GM18505 (cell line): ENCODE measurements around the gene MVB12B.

Experiments
- ATAC-seq: cut with Tn5 transposase; IDR thresholded peaks from one replicate; pipeline ENCODE4 v1.9.1; 2021; ENCODE audit not compliant: unreplicated experiment
- POLR2A ChIP-seq: IDR thresholded peaks from 4 replicates; pipeline ENCODE4 v1.6.1; 2011; ENCODE audit warnings: borderline replicate concordance; ENCODE audit not compliant: insufficient read depth, insufficient read length; ENCODE audit errors: extremely low read depth

The MVB12B gene

DNA sequence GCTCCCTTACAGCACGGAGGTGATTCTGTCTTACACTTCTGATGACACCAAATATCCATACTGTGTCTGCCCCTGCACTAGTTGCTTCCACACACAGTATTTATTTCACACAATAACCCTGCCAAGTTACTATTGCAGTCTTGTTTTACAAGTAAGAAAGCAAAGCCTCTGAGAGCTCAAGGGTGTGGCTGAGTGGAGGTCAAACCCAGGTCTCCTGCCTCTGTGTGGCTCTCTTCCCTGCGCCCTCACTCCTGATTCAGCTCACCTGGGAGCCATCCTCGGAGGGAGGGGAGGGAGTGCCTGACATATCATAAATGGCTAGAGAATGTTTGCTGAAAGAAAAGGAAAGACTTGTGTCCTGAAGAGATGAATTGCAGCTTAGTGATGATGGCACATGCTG is 41.0 kb downstream of the MVB12B start:
- no peak for TF ChIP-seq POLR2A
- no peak for ATAC-seq

DNA sequence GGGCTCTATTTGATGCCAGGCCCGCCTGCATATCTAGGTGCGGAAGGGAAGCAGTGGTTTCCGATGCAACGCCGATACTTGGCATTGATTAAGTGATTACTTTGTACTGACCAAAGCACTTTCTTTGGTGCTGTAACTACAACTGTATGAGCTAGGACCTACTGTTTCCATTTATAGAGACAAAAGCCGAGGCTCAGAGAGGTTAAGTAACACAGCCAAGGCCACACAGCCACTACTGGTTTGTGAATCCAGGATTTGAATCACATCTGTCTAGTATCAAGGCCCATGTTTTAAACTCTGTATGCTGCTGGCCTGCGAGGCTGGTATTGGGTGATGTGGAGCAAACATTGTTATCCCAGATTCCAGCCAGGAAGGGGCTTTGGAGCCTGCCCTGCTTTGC is 41.4 kb downstream of the MVB12B start:
- ATAC-seq, result no peak
- TF ChIP-seq POLR2A, result no peak

DNA sequence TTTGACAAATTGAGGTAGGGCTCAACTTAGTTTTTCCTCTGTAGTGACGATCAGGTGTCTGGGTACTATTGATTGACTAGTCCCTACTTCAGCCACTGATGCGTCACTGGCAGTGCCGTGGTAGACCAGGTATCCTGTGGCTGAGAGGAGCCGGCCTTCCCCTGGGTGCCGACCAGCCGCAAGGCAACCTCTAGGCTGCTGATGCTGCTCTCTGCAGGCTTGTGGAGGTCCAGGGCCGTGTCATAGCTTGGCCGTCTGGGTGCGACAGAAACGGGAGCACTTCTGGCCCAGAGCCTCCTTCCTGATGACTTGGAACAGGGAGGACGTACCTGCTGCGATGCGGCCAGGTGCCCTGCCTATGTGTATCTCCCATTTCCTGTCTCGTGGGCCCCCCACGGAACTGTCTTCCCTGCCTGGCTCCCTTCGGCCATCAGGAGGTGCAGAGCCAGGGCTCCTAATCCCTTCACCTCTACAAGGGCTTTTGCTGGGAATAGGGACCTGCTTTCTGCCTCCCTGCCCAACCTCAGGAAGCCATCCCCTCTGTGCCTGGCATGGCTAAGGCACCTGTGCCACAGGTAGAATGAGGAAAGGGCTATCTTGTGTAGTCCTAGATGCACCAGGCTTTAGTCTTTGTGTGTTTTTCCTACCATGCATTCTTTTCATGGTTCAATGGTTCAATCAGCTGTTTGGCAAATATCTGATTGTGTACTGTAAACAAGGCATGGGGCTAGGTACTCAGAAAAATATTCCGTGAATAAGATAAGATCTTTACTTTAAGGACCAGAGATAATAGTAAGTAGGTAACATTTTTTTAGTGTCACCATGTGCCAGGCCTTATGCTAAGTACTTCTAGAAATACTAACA is 44.6 kb downstream of the MVB12B start:
- no peak for TF ChIP-seq POLR2A
- no peak for ATAC-seq

DNA sequence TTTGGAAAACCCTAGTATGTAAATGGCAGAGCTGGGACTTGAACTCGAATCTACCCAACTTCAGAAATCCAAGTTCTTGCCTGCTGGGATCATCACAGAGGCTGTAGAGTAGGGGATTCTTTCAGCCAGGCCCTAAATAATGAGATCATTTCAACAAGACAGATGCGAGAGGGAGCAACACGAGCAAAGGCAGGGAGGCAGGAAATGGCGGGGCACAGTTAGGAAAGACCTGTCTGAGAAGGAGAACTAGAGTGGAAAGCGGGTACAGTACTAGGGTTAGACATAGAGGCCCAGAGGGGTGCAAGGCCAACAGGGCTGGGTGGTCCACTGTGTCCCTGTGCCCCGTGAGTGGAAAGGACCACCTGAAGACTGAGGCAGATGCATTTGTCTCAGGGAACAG is 46.1 kb downstream of the MVB12B start:
- no peak for TF ChIP-seq POLR2A
- no peak for ATAC-seq

DNA sequence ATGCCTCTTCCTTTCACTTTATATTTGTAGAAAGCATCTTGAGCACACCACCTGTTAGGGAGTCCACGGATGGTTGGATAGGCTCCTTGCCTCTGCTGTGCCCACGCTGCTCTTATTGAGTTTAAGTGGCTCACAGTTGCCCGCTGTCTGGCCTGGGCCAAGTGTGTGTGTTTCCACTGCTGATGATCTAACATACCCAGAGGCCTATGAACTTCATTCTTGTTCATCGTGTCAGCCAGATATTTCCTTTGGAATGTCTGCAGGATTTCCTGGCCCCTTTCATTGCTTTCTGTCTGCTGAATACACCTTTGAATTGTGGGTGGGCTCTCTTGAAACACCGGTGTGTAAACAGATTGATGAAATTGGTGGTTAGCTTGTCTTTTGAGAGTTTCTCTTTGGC is 46.6 kb downstream of the MVB12B start:
- no peak for TF ChIP-seq POLR2A
- no peak for ATAC-seq

DNA sequence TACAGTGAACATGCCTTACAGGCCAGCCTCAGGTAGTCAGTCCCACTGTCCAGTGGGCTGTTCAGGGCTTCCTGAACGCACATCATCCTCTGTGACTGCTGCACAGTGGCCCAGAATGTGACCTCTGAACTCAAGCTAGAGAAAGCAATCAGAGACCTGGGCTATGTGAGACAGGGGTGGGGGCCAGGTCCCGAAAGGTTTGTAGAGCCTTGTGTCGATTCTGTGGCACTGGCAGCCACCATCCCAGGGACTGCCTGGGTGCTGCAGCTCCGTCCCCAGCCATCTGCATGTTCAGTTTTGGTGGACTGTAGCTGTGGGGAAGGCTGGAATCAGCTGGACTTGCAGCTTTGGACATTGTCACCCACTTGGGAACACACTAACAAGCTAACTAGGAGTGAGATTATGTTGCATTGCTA is 47.7 kb downstream of the MVB12B start:
- ATAC-seq, result no peak
- no peak for TF ChIP-seq POLR2A

DNA sequence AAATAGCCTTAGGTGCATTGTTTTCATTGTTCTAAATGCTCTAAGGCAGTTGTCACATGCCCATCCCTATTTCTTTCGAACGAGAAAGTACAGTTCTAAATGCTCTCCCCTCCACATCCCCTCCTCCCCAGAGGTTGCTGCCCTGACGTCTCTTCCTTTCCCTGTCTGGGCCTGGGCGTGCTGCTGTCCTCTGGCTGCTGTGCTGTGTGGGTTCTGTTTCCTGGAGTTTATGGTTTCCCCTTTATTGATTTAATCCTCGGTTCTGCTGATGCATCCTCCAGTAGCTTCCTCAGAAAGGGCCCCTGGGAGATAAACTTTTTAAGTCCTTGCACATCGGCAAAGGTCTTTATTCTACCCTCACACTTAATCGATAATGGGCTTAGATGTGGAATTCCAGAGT is 48.8 kb downstream of the MVB12B start:
- no peak for ATAC-seq
- TF ChIP-seq POLR2A, result no peak

DNA sequence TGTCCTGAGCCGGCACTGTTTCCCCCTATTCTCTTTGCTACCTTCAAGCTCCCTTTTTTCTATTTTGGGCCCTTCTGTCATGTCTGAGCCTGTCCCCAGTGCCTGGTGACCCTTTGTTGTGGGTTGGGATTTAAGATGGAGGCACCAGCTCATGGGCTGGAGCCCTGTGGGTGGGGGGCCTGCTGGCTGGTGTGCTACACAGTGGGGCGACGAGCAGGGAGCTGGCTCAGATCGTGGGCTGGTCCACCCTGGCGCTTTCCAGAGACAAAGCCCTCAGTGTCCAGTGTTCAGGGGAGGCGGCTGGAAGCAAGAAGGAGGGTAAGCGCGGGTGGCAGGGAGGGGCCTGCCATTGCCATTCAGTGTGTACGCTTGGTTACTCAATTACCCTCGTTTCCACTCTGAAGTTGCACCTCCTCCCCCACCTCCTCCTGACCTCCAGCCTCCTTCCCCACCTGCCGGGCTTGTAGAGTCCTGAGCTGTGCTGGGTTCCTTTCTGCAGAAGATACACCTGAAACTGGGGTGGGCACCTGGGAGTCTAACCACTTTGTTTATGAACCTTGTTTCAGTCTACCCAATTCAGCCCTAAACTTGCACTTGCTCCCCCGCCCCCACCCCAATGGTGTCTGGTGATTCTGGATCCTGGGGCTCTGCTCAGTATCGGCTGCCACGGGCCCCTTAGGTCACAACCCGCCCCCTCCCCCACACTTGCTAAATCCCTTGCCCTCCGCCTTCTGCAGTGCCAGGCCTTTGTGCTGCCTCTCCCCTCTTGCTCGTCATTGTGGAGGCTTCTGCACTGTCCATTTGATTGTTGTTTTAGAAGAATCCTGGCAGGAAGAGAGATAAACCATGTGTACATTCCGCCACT is 49.9 kb downstream of the MVB12B start:
- no peak for ATAC-seq

DNA sequence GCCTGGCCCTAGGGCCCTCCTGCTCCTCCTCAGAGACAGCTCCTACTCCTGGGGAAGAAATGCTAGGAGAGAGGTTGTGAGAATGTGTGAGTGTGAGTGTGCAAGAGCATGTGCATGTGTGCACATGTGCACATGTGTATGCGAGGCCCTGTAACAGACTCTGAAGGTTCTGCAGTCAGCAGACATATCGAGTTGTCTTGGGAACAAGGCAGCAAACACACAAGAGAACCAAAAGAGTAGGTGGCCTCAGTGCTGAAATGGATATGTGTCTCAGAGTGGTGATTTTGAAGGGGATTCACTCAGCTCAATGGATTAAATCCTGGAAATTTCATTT is 50.5 kb downstream of the MVB12B start:
- ATAC-seq, result no peak
- TF ChIP-seq POLR2A, result no peak

More for the DNA sequence above, 49.9 kb downstream of the MVB12B start:
- no peak for TF ChIP-seq POLR2A

DNA sequence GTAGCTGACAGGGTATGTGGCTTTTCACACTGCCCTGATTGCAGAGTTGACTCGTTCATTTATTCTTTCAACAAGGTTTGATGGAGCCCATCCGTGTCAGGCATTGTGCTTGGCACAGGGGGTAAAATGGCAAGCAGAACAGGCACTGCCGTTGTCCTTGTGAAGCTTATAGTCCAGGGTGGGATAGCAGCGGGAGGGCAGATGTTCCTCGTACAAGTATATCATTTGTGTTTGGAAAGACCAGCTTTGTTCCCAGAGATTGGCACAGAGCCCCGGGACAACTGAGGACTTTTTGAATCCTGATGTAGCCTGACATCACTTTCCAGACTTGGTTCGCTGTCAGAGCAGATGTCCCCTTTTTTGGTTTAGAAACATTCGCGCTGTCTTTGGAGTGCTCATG is 50.9 kb downstream of the MVB12B start:
- ATAC-seq, result no peak
- TF ChIP-seq POLR2A, result no peak

DNA sequence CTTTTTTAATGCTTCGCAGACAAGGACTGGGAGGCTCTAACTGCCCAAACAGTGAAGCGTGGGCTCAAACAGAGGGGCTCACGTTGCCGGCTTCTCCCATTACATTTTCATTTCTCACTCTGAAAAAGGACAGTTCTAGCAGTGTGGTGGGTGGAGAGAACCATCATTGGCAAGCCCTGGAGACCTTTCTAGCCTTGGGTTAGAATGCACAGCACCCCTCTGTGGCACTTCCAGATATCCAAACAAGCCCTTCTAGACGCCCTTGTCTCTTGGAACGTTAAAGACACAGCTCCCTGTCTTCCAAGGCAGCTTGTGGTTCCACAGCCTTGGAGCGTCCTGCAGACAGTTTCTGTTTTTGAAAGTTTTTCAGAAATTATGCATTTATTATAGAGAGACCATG is 52.1 kb downstream of the MVB12B start:
- TF ChIP-seq POLR2A, result no peak
- no peak for ATAC-seq

DNA sequence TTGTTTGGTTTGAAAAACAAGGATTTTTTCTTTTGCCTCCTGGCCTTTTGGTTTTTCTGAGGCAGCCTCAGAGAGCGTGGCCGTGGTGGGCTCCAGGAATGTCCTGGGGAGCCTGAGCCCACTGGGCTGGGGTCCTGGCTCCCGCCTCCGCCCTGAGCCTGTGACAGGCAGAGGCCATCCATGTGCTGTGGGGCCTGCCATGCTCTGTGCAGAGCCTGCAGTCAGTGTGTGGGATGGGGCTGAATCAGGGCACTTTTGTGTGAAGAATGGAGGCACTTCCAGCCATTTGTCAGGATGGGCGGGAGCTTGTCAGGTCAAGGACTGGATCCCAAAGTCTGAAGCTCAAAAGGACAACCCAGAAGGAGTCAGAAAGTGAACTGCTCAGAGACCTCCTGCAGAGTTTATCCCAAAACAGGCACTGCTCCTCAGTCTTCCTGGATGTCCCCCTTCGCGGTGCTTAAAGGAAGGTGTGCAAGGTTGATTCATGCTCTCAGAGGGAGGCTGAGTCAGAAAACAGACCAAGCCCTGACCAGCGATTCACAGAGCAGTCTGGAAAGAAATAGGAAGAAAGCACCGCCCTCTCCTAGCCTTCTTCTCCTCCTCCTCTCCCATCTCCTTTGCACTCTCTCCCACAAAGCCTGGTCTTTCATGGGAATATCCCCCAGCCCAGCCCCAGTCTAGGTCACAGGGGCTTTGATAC is 53.2 kb downstream of the MVB12B start:
- no peak for TF ChIP-seq POLR2A
- ATAC-seq, result no peak

DNA sequence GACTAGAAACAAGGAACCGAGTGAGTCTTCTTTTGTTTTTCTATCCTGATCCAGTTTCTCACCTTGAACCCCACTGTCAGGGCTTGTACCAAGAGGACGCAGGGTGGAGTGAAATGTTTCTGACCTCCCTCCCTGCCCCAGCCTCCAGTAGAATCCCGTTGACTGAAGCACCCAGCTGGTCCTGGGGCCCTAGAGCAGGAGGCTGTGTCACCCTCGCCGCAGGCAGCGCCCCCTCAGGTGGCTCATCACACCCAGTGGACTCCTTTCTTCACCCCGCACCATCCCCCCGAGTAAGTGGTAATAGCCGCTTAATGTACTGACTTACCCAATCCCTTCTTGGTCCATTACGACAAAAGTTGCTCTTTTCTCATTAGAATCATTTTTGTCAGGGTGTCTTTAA is 53.8 kb downstream of the MVB12B start:
- TF ChIP-seq POLR2A, result no peak
- no peak for ATAC-seq
